ENCODE measurements around the gene IQCH.

DNA sequence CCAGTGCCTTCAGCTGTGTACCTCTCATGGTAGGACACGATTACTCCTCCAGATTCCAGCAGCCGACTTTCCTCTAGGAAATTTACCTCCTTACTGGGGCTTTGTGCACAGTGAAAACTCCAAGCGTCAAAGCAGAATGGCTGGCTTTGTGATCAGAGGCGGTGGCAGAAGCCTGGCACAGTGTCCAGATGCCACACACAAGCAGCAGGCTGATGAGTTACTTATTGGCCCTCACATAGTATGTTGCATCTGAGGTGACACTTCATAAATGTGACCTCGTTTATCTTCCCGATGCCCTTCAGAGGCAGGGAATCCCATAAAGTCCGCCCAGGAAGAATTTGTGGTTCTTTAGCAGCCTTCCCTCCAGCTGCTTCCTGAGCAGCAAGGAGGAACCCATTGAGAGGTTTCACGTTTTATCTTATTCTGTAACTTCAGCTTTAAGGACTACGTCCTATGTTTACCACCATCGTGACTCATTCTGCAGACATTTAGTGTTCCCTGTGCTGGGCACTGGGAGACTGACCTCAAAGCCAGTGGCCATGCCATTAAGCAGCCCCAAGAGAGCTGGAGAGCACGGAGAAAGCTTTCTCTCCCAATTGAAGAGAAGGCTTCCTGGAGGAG, 159.3 kb downstream of the IQCH start:
- TF ChIP-seq EZH2phosphoT487 (IDR thresholded peaks at IDR 0.05; ENCODE audit: insufficient read depth, low read depth), result no peak
- TF ChIP-seq EZH2 (IDR thresholded peaks at IDR 0.05; ENCODE audit: insufficient read depth, poor library complexity, severe bottlenecking), result no peak
